Psoas muscle (tissue), 8 donors: ENCODE results near the gene PRRX2. TPM values are rescaled to one million over a fixed set of nuclear protein-coding genes. Genes with fewer than 3 reads are reported as not detected.

ENCODE experiments used
- ATAC-seq, 4 donors: fragments of 200-7000 bp; cut with Tn5 transposase; one replicate each; pipeline ENCODE4 v1.9.1; 2020; ENCODE audit warnings: moderate library complexity in 3 of 4, mild to moderate bottlenecking in 2 of 4
- DNase-seq, 2 donors: peaks; one replicate each; pipeline ENCODE4 v3.0.0-alpha.2; 2020
- H3K27ac ChIP-seq: fragments of 200-600 bp; one replicate; pipeline ENCODE4 v1.8.0; 2022
- H3K27me3 ChIP-seq, 3 donors: fragments of 200-600 bp in 1 of 3; one replicate each; pipeline versions ENCODE4 v1.6.1 to v1.8.0; 2013 to 2022; ENCODE audit warnings: low read length in 2 of 3, mild to moderate bottlenecking in 2 of 3, moderate library complexity in 1 of 3; ENCODE audit not compliant: insufficient read depth in 3 of 3
- H3K36me3 ChIP-seq, 2 donors: fragments of 200-600 bp in 1 of 2; one replicate each; pipeline versions ENCODE4 v1.6.1 to v1.8.0; 2013 to 2022; ENCODE audit warnings: low read depth in 1 of 2, mild to moderate bottlenecking in 1 of 2, moderate library complexity in 1 of 2; ENCODE audit not compliant: insufficient read depth in 1 of 2
- H3K4me1 ChIP-seq: fragments of 200-600 bp; one replicate; pipeline ENCODE4 v1.8.0; 2022
- H3K4me3 ChIP-seq: fragments of 200-600 bp; one replicate; pipeline ENCODE4 v1.8.0; 2022; ENCODE audit warnings: mild to moderate bottlenecking
- H3K9me3 ChIP-seq: fragments of 200-600 bp; one replicate; pipeline ENCODE4 v1.8.0; 2022
- WGBS, 3 donors: extraction: QIAGEN DNeasy Blood & Tissue Kit; methylation state at CpG; one replicate each; pipeline versions ENCODE4 v1.1.6 to v1.1.7; 2013; 5-methylcytosine and 5-hydroxymethylcytosine counted together
- intact Hi-C, 2 donors: fragments of 100-400 bp; cut with DNase I; formaldehyde crosslinking; loops; one replicate each; pipeline versions ENCODE4 v1.11.0 to v1.14.2; 2022
- polyA plus RNA-seq, 3 donors: library from polyadenylated mRNA; stranded (reverse); fragments of 200-250 nt; gene quantifications; one replicate each; pipeline ENCODE4 v1.2.3, GENCODE V29; 2013
- total RNA-seq, 4 donors: library from RNA; stranded (reverse); fragmentation: NEBNext Ultra II Directional in 2 of 4; extraction: Animal tissue kit (Norgen Biotek cat#: 25700) in 2 of 4; gene quantifications; one replicate each; pipeline versions ENCODE4 v1.2.1 to v1.2.4, GENCODE V29; 2021 to 2023
- TF ChIP-seq, protein P1 (sequence below): fragments of 200-600 bp; IDR thresholded peaks from one replicate; pipeline ENCODE4 v1.8.0; 2022; ENCODE audit warnings: antibody characterized with exemption
- donor health status: healthy with polysubstance abuse.
- donor health status: DM: no; HTN: no; CAD: no; lungs with moderate emphysema.
- donor health status: Bipolar disorder and iron deficiency.
- donor health status: healthy.
- donor health status: DM: yes; HTN: yes; CAD: no.
- donor health status: DM: no; HTN: no; CAD: no.
- donor health status: DM: no; HTN: no; CAD: no.
- donor health status: DM: yes; HTN: yes; CAD: no.

PRRX2 gene
- total and polyA plus RNA-seq, 7 donors, result 0.03 to 1.1 (median 0.49) TPM

- Histone ChIP-seq H3K9me3 (no peaks in the 10 kb centered on the region), H3K36me3 (no peaks in the 10 kb centered on the region), H3K27ac (no peak overlapping the region), H3K4me1 (no peaks in the 10 kb centered on the region), H3K4me3 (peak overlapping the region; percentile 47), H3K27me3 (peaks cover 0 to 63% (median 18%) of the 10 kb centered on the region in 3 donors)
- no peak for ATAC-seq
- TF ChIP-seq, protein P1, sequence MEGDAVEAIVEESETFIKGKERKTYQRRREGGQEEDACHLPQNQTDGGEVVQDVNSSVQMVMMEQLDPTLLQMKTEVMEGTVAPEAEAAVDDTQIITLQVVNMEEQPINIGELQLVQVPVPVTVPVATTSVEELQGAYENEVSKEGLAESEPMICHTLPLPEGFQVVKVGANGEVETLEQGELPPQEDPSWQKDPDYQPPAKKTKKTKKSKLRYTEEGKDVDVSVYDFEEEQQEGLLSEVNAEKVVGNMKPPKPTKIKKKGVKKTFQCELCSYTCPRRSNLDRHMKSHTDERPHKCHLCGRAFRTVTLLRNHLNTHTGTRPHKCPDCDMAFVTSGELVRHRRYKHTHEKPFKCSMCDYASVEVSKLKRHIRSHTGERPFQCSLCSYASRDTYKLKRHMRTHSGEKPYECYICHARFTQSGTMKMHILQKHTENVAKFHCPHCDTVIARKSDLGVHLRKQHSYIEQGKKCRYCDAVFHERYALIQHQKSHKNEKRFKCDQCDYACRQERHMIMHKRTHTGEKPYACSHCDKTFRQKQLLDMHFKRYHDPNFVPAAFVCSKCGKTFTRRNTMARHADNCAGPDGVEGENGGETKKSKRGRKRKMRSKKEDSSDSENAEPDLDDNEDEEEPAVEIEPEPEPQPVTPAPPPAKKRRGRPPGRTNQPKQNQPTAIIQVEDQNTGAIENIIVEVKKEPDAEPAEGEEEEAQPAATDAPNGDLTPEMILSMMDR, result no peak
- DNase-seq, result peak in 1 of 2 donors; percentile 30
- intact Hi-C loops, result no loop called here
- 6 to 8% (median 8%) methylated on average over 25 to 36 of the region's 36 CpGs for WGBS, 3 donors
These were observed 580 bp upstream of the PRRX2 start for GRCh38 chr9:129664746-129665388.

GRCh38 chr9:129665814-129666520 lies 520 bp downstream of the PRRX2 start:
- intact Hi-C loops, result no loop called here
- DNase-seq, result no peak
- Histone ChIP-seq H3K4me3 (peak overlapping the region; percentile 47), H3K4me1 (no peaks in the 10 kb centered on the region), H3K27me3 (peaks cover 0 to 68% (median 19%) of the 10 kb centered on the region in 3 donors), H3K36me3 (no peaks in the 10 kb centered on the region), H3K27ac (no peak overlapping the region), H3K9me3 (no peaks in the 10 kb centered on the region)
- no peak for ATAC-seq
- TF ChIP-seq, protein P1, result no peak
- WGBS, 3 donors, result 3% methylated on average over 52 to 88 of the region's 88 CpGs

GRCh38 chr9:129666575-129666974 lies 1.1 kb downstream of the PRRX2 start:
- no peaks in the 10 kb centered on the region for H3K9me3 ChIP-seq
- WGBS, 3 donors, result 19 to 32% (median 22%) methylated on average over 11 to 13 of the region's 13 CpGs
- peaks cover 0 to 63% (median 20%) of the 10 kb centered on the region in 3 donors for H3K27me3 ChIP-seq
- H3K4me3 ChIP-seq, result peak overlapping the region; percentile 32
- ATAC-seq, result no peak
- TF ChIP-seq, protein P1, result no peak
- no peak for DNase-seq
- H3K27ac ChIP-seq, result no peak overlapping the region
- H3K36me3 ChIP-seq, result no peaks in the 10 kb centered on the region
- intact Hi-C loops, result no loop called here
- no peaks in the 10 kb centered on the region for H3K4me1 ChIP-seq

GRCh38 chr9:129667378-129667777 lies 1.9 kb downstream of the PRRX2 start:
- intact Hi-C loops, result no loop called here
- H3K9me3 ChIP-seq, result no peaks in the 10 kb centered on the region
- H3K27me3 ChIP-seq, result peaks cover 0 to 63% (median 20%) of the 10 kb centered on the region in 3 donors
- H3K36me3 ChIP-seq, result no peaks in the 10 kb centered on the region
- WGBS, 3 donors, result 62 to 68% (median 68%) methylated on average over 11 of the region's 11 CpGs
- ATAC-seq (no peak), DNase-seq (no peak)
- TF ChIP-seq, protein P1, result no peak
- no peak overlapping the region for H3K4me3 ChIP-seq
- H3K27ac ChIP-seq, result no peak overlapping the region
- H3K4me1 ChIP-seq, result no peaks in the 10 kb centered on the region
